Skin epidermis (tissue), 12 donors: Measurements from ENCODE around the gene ZKSCAN3.

Source experiments
- H3K27ac ChIP-seq, 21 experiments: fragments of 200-600 bp; sonication (generic) in 11 of 21; one replicate each; pipeline ENCODE4 v1.5.0; 2020; ENCODE audit warnings: mild to moderate bottlenecking in 3 of 21, inconsistent platforms in 2 of 21, moderate library complexity in 2 of 21
- H3K4me3 ChIP-seq, 7 experiments: fragments of 200-600 bp; sonication (generic) in 2 of 7; one replicate each; pipeline ENCODE4 v1.5.0; 2020; ENCODE audit warnings: inconsistent platforms in 2 of 7, mild to moderate bottlenecking in 2 of 7, moderate library complexity in 1 of 7

The ZKSCAN3 gene

GRCh38 chr6:28408076-28408802 lies 58.5 kb downstream of the ZKSCAN3 start:
- no peak overlapping the region for H3K27ac ChIP-seq

GRCh38 chr6:28410767-28411166 lies 61.0 kb downstream of the ZKSCAN3 start:
- no peak overlapping the region for H3K27ac ChIP-seq
- no peak overlapping the region for H3K4me3 ChIP-seq

More at GRCh38 chr6:28408076-28408802, 58.5 kb downstream of the ZKSCAN3 start:
- no peak overlapping the region for H3K4me3 ChIP-seq

GRCh38 chr6:28413681-28414080 lies 63.9 kb downstream of the ZKSCAN3 start:
- no peak overlapping the region for H3K27ac ChIP-seq

More at GRCh38 chr6:28413681-28414080, 63.9 kb downstream of the ZKSCAN3 start:
- H3K4me3 ChIP-seq = no peak overlapping the region
